Ishikawa (cell line): ENCODE data around the gene PPFIBP1.
A peak's percentile ranks its signal among the peaks of the same experiment; 100 is the strongest.

Experiments
- CEBPB ChIP-seq: IDR thresholded peaks from 2 replicates; pipeline ENCODE4 v1.6.1; 2012
- CREB1 ChIP-seq: IDR thresholded peaks from 2 replicates; pipeline ENCODE4 v1.6.1; 2012; ENCODE audit warnings: low read depth
- EGR1 ChIP-seq: IDR thresholded peaks from 2 replicates; pipeline ENCODE4 v1.6.1; 2012
- EP300 ChIP-seq: IDR thresholded peaks from 2 replicates; pipeline ENCODE4 v1.6.1; 2012; ENCODE audit warnings: borderline replicate concordance
- FOXM1 ChIP-seq: IDR thresholded peaks from 2 replicates; pipeline ENCODE4 v1.6.1; 2012; ENCODE audit warnings: low read depth, borderline replicate concordance
- MAX ChIP-seq: IDR thresholded peaks from 2 replicates; pipeline ENCODE4 v1.6.1; 2012
- NFIC ChIP-seq: IDR thresholded peaks from 2 replicates; pipeline ENCODE4 v1.6.1; 2012
- RAD21 ChIP-seq: IDR thresholded peaks from 2 replicates; pipeline ENCODE4 v1.6.1; 2012; ENCODE audit warnings: low read depth
- REST ChIP-seq: IDR thresholded peaks from 2 replicates; pipeline ENCODE4 v1.6.1; 2012; ENCODE audit warnings: low read depth, mild to moderate bottlenecking
- TAF1 ChIP-seq: IDR thresholded peaks from 2 replicates; pipeline ENCODE4 v1.6.1; 2012; ENCODE audit warnings: low read depth, mild to moderate bottlenecking
- TCF12 ChIP-seq: IDR thresholded peaks from 2 replicates; pipeline ENCODE4 v1.6.1; 2012; ENCODE audit warnings: low read depth
- TEAD4 ChIP-seq: IDR thresholded peaks from 2 replicates; pipeline ENCODE4 v1.6.1; 2012
- USF1 ChIP-seq: IDR thresholded peaks from 2 replicates; pipeline ENCODE4 v1.6.1; 2012
- YY1 ChIP-seq: IDR thresholded peaks from 2 replicates; pipeline ENCODE4 v1.6.1; 2012; ENCODE audit warnings: low read depth
- ZBTB7A ChIP-seq: IDR thresholded peaks from 2 replicates; pipeline ENCODE4 v1.6.1; 2012; ENCODE audit warnings: low read depth

Gene PPFIBP1

GRCh38 chr12:27614386-27614785, 90.4 kb downstream of the PPFIBP1 start:
- TF ChIP-seq FOXM1 (no peak), EGR1 (no peak), CREB1 (no peak), YY1 (no peak), RAD21 (no peak), TCF12 (no peak), EP300 (no peak), TEAD4 (no peak), ZBTB7A (no peak), USF1 (no peak)

- TF ChIP-seq RAD21: no peak
- no peak for TF ChIP-seq MAX
- TF ChIP-seq TAF1: no peak
- TF ChIP-seq EP300: no peak
- no peak for TF ChIP-seq TEAD4
- no peak for TF ChIP-seq FOXM1
- no peak for TF ChIP-seq REST
- no peak for TF ChIP-seq NFIC
- no peak for TF ChIP-seq CREB1
- no peak for TF ChIP-seq EGR1
- no peak for TF ChIP-seq USF1
- TF ChIP-seq TCF12: no peak
- no peak for TF ChIP-seq CEBPB
- no peak for TF ChIP-seq YY1
- no peak for TF ChIP-seq ZBTB7A
Measured at GRCh38 chr12:27614866-27615265, 90.9 kb downstream of the PPFIBP1 start.

- peak; percentile 27; the same call in 1 of the 2 replicates for TF ChIP-seq CEBPB
- TF ChIP-seq NFIC: peak; percentile 59
- peak; percentile 76 for TF ChIP-seq EP300
- TF ChIP-seq USF1: no peak
- TF ChIP-seq TEAD4: peak; percentile 88
- TF ChIP-seq YY1: no peak
- TF ChIP-seq MAX: no peak; the same call in 1 of the 2 replicates
Measured at GRCh38 chr12:27615331-27615891, 91.4 kb downstream of the PPFIBP1 start.

GRCh38 chr12:27616356-27617142, 92.5 kb downstream of the PPFIBP1 start:
- TF ChIP-seq CEBPB: no peak
- TF ChIP-seq EP300: no peak
- TF ChIP-seq TEAD4: 0 out of 2 replicates have a peak, but pooled peaks have one; percentile 9
- TF ChIP-seq NFIC: peak; percentile 68
- no peak for TF ChIP-seq USF1
- TF ChIP-seq FOXM1: no peak

- no peak for TF ChIP-seq NFIC
- no peak for TF ChIP-seq CEBPB
- TF ChIP-seq USF1: no peak
- TF ChIP-seq EP300: no peak
- TF ChIP-seq TCF12: no peak
Measured at GRCh38 chr12:27618836-27619235, 94.8 kb downstream of the PPFIBP1 start.

- peak; percentile 87 for TF ChIP-seq TEAD4
- TF ChIP-seq FOXM1: peak; percentile 57; the same call in 1 of the 2 replicates
- TF ChIP-seq CEBPB: no peak
- peak; percentile 87 for TF ChIP-seq EP300
- TF ChIP-seq TCF12: peak; percentile 62; the same call in 1 of the 2 replicates
- TF ChIP-seq NFIC: peak; percentile 47; the same call in 1 of the 2 replicates
- TF ChIP-seq ZBTB7A: no peak
Measured at GRCh38 chr12:27619308-27619707, 95.3 kb downstream of the PPFIBP1 start.
